Loucy (cell line): ENCODE measurements around the gene NCOA6.

Experiments used
- H2AFZ ChIP-seq: fragments of 200-600 bp; sonication (generic); 2 replicates; pipeline ENCODE4 v1.6.0; 2016; ENCODE audit warnings: antibody characterized with exemption, mild to moderate bottlenecking, low read length, moderate library complexity
- H3F3A ChIP-seq: fragments of 200-600 bp; 2 replicates; pipeline ENCODE4 v1.6.0; 2016; ENCODE audit warnings: antibody characterized with exemption, low read depth, mild to moderate bottlenecking
- H3K27me3 ChIP-seq: fragments of 200-600 bp; sonication (generic); 2 replicates; pipeline ENCODE4 v1.6.1; 2014; ENCODE audit warnings: low read length, mild to moderate bottlenecking; ENCODE audit not compliant: insufficient read depth, poor library complexity, severe bottlenecking
- H3K36me3 ChIP-seq: fragments of 200-600 bp; sonication (generic); 2 replicates; pipeline ENCODE4 v1.6.1; 2016; ENCODE audit warnings: low read length; ENCODE audit not compliant: insufficient read depth
- H3K4me1 ChIP-seq: fragments of 200-600 bp; sonication (generic); 2 replicates; pipeline ENCODE4 v1.5.1; 2014; ENCODE audit warnings: low read length, mild to moderate bottlenecking; ENCODE audit not compliant: insufficient read depth, poor library complexity, severe bottlenecking
- H3K4me2 ChIP-seq: fragments of 200-600 bp; sonication (generic); 2 replicates; pipeline ENCODE4 v1.6.0; 2014; ENCODE audit warnings: antibody characterized with exemption, low read length, low read depth, mild to moderate bottlenecking; ENCODE audit not compliant: poor library complexity, severe bottlenecking
- H3K4me3 ChIP-seq: fragments of 200-600 bp; sonication (generic); 2 replicates; pipeline ENCODE4 v1.5.1; 2014; ENCODE audit warnings: low read length, mild to moderate bottlenecking, mixed read lengths; ENCODE audit not compliant: poor library complexity, severe bottlenecking
- H3K79me2 ChIP-seq: fragments of 200-600 bp; sonication (generic); 2 replicates; pipeline ENCODE4 v1.6.1; 2014; ENCODE audit warnings: low read length; ENCODE audit not compliant: insufficient read depth
- H3K9ac ChIP-seq: fragments of 200-600 bp; sonication (generic); 2 replicates; pipeline ENCODE4 v1.6.0; 2014; ENCODE audit warnings: mild to moderate bottlenecking, low read depth, low read length, moderate library complexity; ENCODE audit not compliant: poor library complexity, severe bottlenecking
- H3K9me2 ChIP-seq: fragments of 200-600 bp; sonication (generic); replicated peaks from 2 replicates; pipeline ENCODE4 v1.6.1; 2016; ENCODE audit warnings: low read depth, low read length, mixed read lengths
- H3K9me3 ChIP-seq: fragments of 200-600 bp; sonication (generic); 2 replicates; pipeline ENCODE4 v1.6.1; 2014; ENCODE audit warnings: mild to moderate bottlenecking, antibody characterized with exemption, low read length, low read depth; ENCODE audit not compliant: insufficient read depth
- H4K20me1 ChIP-seq: fragments of 200-600 bp; sonication (generic); 2 replicates; pipeline ENCODE4 v1.6.0; 2014; ENCODE audit warnings: antibody characterized with exemption, low read length, mild to moderate bottlenecking; ENCODE audit not compliant: insufficient read depth, poor library complexity, severe bottlenecking
- EZH2phosphoT487 ChIP-seq: fragments of 200-600 bp; IDR thresholded peaks from 2 replicates; pipeline ENCODE4 v1.6.1; 2018; ENCODE audit warnings: antibody characterized with exemption, mild to moderate bottlenecking, moderate library complexity, borderline replicate concordance
- TF ChIP-seq, protein P1 (sequence below): fragments of 200-600 bp; sonication (generic); conservative IDR thresholded peaks from 2 replicates; pipeline ENCODE4 v1.5.1; 2014; ENCODE audit warnings: mild to moderate bottlenecking, antibody characterized with exemption, low read length

NCOA6 gene

DNA sequence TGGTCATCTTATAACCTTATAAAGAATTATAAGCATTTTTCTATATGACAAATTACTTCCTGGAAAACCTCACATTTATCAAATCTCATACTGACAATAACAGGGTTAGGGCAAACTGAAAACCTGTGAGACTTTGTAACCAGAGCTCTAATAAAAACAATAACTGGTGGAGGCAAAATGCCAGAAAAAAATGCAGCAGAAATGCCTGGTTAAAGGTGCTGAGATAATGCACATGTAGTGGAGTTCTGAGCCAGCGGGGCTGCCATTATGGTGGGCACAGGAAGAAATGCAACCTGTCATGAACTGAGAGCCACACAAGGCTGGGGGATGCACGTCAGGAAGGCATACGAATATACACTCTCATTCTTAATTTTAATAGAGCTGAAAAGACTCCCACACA, 53.0 kb downstream of the NCOA6 start:
- Histone ChIP-seq H4K20me1 (no peaks in the 10 kb centered on the region), H3K79me2 (no peaks in the 10 kb centered on the region), H3K9ac (no peak overlapping the region), H3F3A (no peaks in the 10 kb centered on the region), H3K4me2 (no peak overlapping the region), H3K36me3 (peaks cover 44% of the 10 kb centered on the region), H3K9me3 (no peaks in the 10 kb centered on the region), H3K9me2 (no peaks in the 10 kb centered on the region), H3K27me3 (no peaks in the 10 kb centered on the region), H3K4me1 (no peaks in the 10 kb centered on the region), H3K4me3 (no peak overlapping the region), H2AFZ (no peak overlapping the region)
- no peak for TF ChIP-seq EZH2phosphoT487
- TF ChIP-seq, protein P1, sequence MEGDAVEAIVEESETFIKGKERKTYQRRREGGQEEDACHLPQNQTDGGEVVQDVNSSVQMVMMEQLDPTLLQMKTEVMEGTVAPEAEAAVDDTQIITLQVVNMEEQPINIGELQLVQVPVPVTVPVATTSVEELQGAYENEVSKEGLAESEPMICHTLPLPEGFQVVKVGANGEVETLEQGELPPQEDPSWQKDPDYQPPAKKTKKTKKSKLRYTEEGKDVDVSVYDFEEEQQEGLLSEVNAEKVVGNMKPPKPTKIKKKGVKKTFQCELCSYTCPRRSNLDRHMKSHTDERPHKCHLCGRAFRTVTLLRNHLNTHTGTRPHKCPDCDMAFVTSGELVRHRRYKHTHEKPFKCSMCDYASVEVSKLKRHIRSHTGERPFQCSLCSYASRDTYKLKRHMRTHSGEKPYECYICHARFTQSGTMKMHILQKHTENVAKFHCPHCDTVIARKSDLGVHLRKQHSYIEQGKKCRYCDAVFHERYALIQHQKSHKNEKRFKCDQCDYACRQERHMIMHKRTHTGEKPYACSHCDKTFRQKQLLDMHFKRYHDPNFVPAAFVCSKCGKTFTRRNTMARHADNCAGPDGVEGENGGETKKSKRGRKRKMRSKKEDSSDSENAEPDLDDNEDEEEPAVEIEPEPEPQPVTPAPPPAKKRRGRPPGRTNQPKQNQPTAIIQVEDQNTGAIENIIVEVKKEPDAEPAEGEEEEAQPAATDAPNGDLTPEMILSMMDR, result no peak

GRCh38 chr20:34771680-34772081, 53.8 kb downstream of the NCOA6 start:
- Histone ChIP-seq H3K4me2 (no peak overlapping the region), H3K4me1 (no peaks in the 10 kb centered on the region), H3K36me3 (peaks cover 50% of the 10 kb centered on the region), H3K27me3 (no peaks in the 10 kb centered on the region), H3K9me2 (no peaks in the 10 kb centered on the region), H3K79me2 (no peaks in the 10 kb centered on the region), H3K9ac (no peak overlapping the region), H3K4me3 (no peak overlapping the region), H2AFZ (no peak overlapping the region), H3F3A (no peaks in the 10 kb centered on the region), H4K20me1 (no peaks in the 10 kb centered on the region), H3K9me3 (no peaks in the 10 kb centered on the region)
- TF ChIP-seq, protein P1, result no peak
- no peak for TF ChIP-seq EZH2phosphoT487

- no peak for TF ChIP-seq EZH2phosphoT487
- TF ChIP-seq, protein P1, result no peak
- no peak overlapping the region for H3K4me3 ChIP-seq
- H3K27me3 ChIP-seq, result no peaks in the 10 kb centered on the region
Observed at GRCh38 chr20:34768096-34768495, 57.4 kb downstream of the NCOA6 start.

More at GRCh38 chr20:34768096-34768495, 57.4 kb downstream of the NCOA6 start:
- no peak overlapping the region for H3K4me2 ChIP-seq
- H3K4me1 ChIP-seq, result no peaks in the 10 kb centered on the region
- no peak overlapping the region for H2AFZ ChIP-seq
- H3K9me3 ChIP-seq, result no peaks in the 10 kb centered on the region
- H3K36me3 ChIP-seq, result peaks cover 47% of the 10 kb centered on the region; the same call in 1 of the 2 replicates
- H3K79me2 ChIP-seq, result no peaks in the 10 kb centered on the region
- no peaks in the 10 kb centered on the region for H4K20me1 ChIP-seq
- H3F3A ChIP-seq, result no peaks in the 10 kb centered on the region
- H3K9ac ChIP-seq, result no peak overlapping the region
- no peaks in the 10 kb centered on the region for H3K9me2 ChIP-seq
